Mammary epithelial cell (primary cell): ENCODE measurements around the gene PRM2.

Source experiments
- CTCF ChIP-seq, 2 donors: IDR thresholded peaks in 1 of 2; conservative IDR thresholded peaks in 1 of 2; 2 replicates each; pipeline ENCODE4 v1.5.1; 2011 to 2012; ENCODE audit warnings: inconsistent platforms in 2 of 2, low read length in 2 of 2, mild to moderate bottlenecking in 2 of 2, control low read depth in 1 of 2, low read depth in 1 of 2; ENCODE audit not compliant: insufficient read depth in 1 of 2; ENCODE audit errors: extremely low read depth in 1 of 2
- EZH2 ChIP-seq: IDR thresholded peaks from 2 replicates; pipeline ENCODE4 v1.6.1; 2012; ENCODE audit warnings: low read length, inconsistent platforms, borderline replicate concordance

GRCh38 chr16:11242658-11243057 lies 33.6 kb downstream of the PRM2 start:
- no peak for TF ChIP-seq CTCF (conservative IDR thresholded peaks at IDR 0.05 in 1 of 2, IDR thresholded peaks at IDR 0.05 in 1 of 2; ENCODE audit: extremely low read depth in 1 of 2, insufficient read depth in 1 of 2, low read depth in 1 of 2, low read length in 2 of 2)
- no peak for TF ChIP-seq EZH2
